CD14-positive monocyte (primary cell): ENCODE results near the gene PWP2. TPM values are rescaled to one million over a fixed set of nuclear protein-coding genes. Genes with fewer than 3 reads are reported as not detected.

Experiments used
- DNase-seq, 3 donors: peaks; one replicate each; pipeline ENCODE4 v3.0.0-alpha.2; 2011 to 2022
- H2AFZ ChIP-seq: 2 replicates; pipeline ENCODE4 v1.6.0; 2012; ENCODE audit warnings: mild to moderate bottlenecking, low read depth, low read length, inconsistent platforms; ENCODE audit not compliant: insufficient read depth, poor library complexity, severe bottlenecking
- H3K27ac ChIP-seq, 2 donors: 1 replicate in 1 of 2; 2 replicates in 1 of 2; pipeline ENCODE4 v1.5.1; 2012 to 2013; ENCODE audit warnings: low read length in 2 of 2, control low read depth in 1 of 2, inconsistent platforms in 1 of 2, low read depth in 1 of 2, mild to moderate bottlenecking in 1 of 2
- H3K27me3 ChIP-seq, 2 donors: one replicate each; pipeline versions ENCODE4 v1.6.0 to v1.6.1; 2011 to 2013; ENCODE audit warnings: low read length in 2 of 2; ENCODE audit not compliant: control insufficient read depth in 2 of 2, insufficient read depth in 2 of 2
- H3K36me3 ChIP-seq, 2 donors: replicated peaks in 1 of 2; 1 replicate in 1 of 2; 2 replicates in 1 of 2; pipeline versions ENCODE4 v1.5.1 to v1.6.1; 2012 to 2013; ENCODE audit warnings: low read length in 2 of 2, control low read depth in 1 of 2, inconsistent platforms in 1 of 2, mild to moderate bottlenecking in 1 of 2; ENCODE audit not compliant: insufficient read depth in 2 of 2, control insufficient read depth in 1 of 2
- H3K4me1 ChIP-seq, 2 donors: 1 replicate in 1 of 2; 2 replicates in 1 of 2; pipeline versions ENCODE4 v1.5.1 to v1.6.1; 2012 to 2013; ENCODE audit warnings: low read length in 2 of 2, control low read depth in 1 of 2, inconsistent platforms in 1 of 2, mild to moderate bottlenecking in 1 of 2, moderate library complexity in 1 of 2; ENCODE audit not compliant: insufficient read depth in 2 of 2, control insufficient read depth in 1 of 2
- H3K4me2 ChIP-seq: replicated peaks from 2 replicates; pipeline ENCODE3; 2012; ENCODE audit warnings: low read length, moderate library complexity, mild to moderate bottlenecking; ENCODE audit not compliant: poor library complexity, severe bottlenecking; ENCODE audit errors: extremely low read depth
- H3K4me3 ChIP-seq, 3 experiments: fragments of 200-600 bp in 1 of 3; sonication (generic) in 1 of 3; replicated peaks in 1 of 3; 1 replicate in 2 of 3; 2 replicates in 1 of 3; pipeline ENCODE4 v1.5.1; 2011 to 2013; ENCODE audit warnings: low read length in 3 of 3, mild to moderate bottlenecking in 3 of 3, control low read depth in 2 of 3, low read depth in 2 of 3, inconsistent platforms in 1 of 3, moderate library complexity in 1 of 3
- H3K79me2 ChIP-seq: 2 replicates; pipeline ENCODE4 v1.6.0; 2012; ENCODE audit warnings: mild to moderate bottlenecking, control low read depth, inconsistent platforms, low read length, moderate library complexity; ENCODE audit not compliant: insufficient read depth
- H3K9ac ChIP-seq: 2 replicates; pipeline ENCODE4 v1.6.0; 2017; ENCODE audit warnings: low read length, mild to moderate bottlenecking; ENCODE audit not compliant: insufficient read depth, poor library complexity, severe bottlenecking
- H3K9me3 ChIP-seq, 2 donors: replicated peaks in 1 of 2; 1 replicate in 1 of 2; 2 replicates in 1 of 2; pipeline versions ENCODE4 v1.5.1 to v1.6.1; 2012 to 2013; ENCODE audit warnings: low read length in 2 of 2, control low read depth in 1 of 2; ENCODE audit not compliant: control insufficient read depth in 1 of 2, insufficient read depth in 1 of 2
- H4K20me1 ChIP-seq: 2 replicates; pipeline ENCODE4 v1.6.0; 2012; ENCODE audit warnings: mild to moderate bottlenecking, low read length, control low read depth, moderate library complexity; ENCODE audit not compliant: insufficient read depth
- H3K27ac Mint-ChIP-seq, 7 donors: one replicate each; pipeline ENCODE4 v1.8.0; 2020; ENCODE audit warnings: mild to moderate bottlenecking in 7 of 7, mixed read lengths in 7 of 7, moderate library complexity in 6 of 7, inconsistent platforms in 2 of 7
- H3K27me3 Mint-ChIP-seq, 3 donors: one replicate each; pipeline ENCODE4 v1.8.0; 2021 to 2022; ENCODE audit warnings: low read depth in 3 of 3, mild to moderate bottlenecking in 3 of 3, mixed read lengths in 3 of 3, moderate library complexity in 3 of 3, inconsistent platforms in 1 of 3
- H3K36me3 Mint-ChIP-seq, 2 donors: one replicate each; pipeline ENCODE4 v1.8.0; 2020; ENCODE audit warnings: mixed read lengths in 2 of 2, inconsistent platforms in 1 of 2, mild to moderate bottlenecking in 1 of 2
- H3K4me1 Mint-ChIP-seq: one replicate; pipeline ENCODE4 v1.8.0; 2020; ENCODE audit warnings: mild to moderate bottlenecking, mixed read lengths
- H3K4me3 Mint-ChIP-seq, 2 donors: one replicate each; pipeline ENCODE4 v1.8.0; 2020; ENCODE audit warnings: mild to moderate bottlenecking in 2 of 2, mixed read lengths in 2 of 2, moderate library complexity in 1 of 2
- H3K9me3 Mint-ChIP-seq, 7 donors: one replicate each; pipeline ENCODE4 v1.8.0; 2020 to 2022; ENCODE audit warnings: mixed read lengths in 7 of 7, mild to moderate bottlenecking in 6 of 7, moderate library complexity in 6 of 7, inconsistent platforms in 2 of 7
- WGBS: methylation state at CpG from one replicate; pipeline ENCODE4 v1.1.5; 2013; ENCODE audit warnings: missing lambda C conversion rate; ENCODE audit not compliant: insufficient coverage; 5-methylcytosine and 5-hydroxymethylcytosine counted together
- intact Hi-C, 2 donors: fragments of 100-400 bp; cut with micrococcal nuclease; formaldehyde crosslinking; loops; one replicate each; pipeline versions ENCODE4 v1.15.0 to v1.15.1; 2023
- polyA plus RNA-seq, 3 donors: library from polyadenylated mRNA; depleted of rRNA in 1 of 3; unstranded in 2 of 3; stranded (reverse) in 1 of 3; fragments of 300-500 nt in 2 of 3; fragments of >200 nt in 1 of 3; fragmentation: Illumina TruSeq in 2 of 3; gene quantifications; 1 replicate in 2 of 3; 2 replicates in 1 of 3; pipeline ENCODE4 v1.2.3, GENCODE V29; 2012 to 2021
- TF ChIP-seq, protein P1 (sequence below): fragments of 200-600 bp; IDR thresholded peaks from one replicate; pipeline ENCODE4 v1.8.0; 2022; ENCODE audit warnings: antibody characterized with exemption, mild to moderate bottlenecking

Gene PWP2
- polyA plus RNA-seq, 3 donors, result 2.1 to 4.4 (median 4.4) TPM

DNA sequence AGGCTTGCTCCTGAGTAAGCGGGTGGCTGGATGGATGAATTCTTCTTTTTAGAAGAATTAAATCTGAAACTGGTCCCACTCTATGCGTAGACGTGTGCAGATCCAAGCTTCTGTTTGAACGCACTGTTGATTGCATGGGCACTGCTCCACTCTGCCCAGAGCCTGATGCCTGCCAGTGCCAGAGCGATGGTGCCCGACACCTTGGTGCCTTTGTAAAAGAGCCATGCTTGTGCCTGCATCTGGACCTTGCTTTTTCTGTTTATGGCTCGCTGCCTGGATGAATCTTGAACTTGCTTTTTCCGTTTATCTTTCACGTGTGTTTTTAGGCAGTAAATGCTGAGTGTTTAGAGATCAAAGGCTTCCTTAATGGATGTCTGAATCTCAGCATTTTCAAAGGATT lies 15.0 kb upstream of the PWP2 start:
- H4K20me1 ChIP-seq, result peaks cover 32% of the 10 kb centered on the region
- H3K4me2 ChIP-seq, result no peak overlapping the region
- H3K27ac ChIP-seq, result no peak overlapping the region
- H3K27me3 Mint-ChIP-seq, result peaks cover 0 to 2% (median 0%) of the 10 kb centered on the region in 3 donors
- DNase-seq, result no peak
- H3K9me3 ChIP-seq, result no peaks in the 10 kb centered on the region
- H3K79me2 ChIP-seq, result no peaks in the 10 kb centered on the region
- intact Hi-C loops, result no loop called here
- peaks cover 62 to 81% of the 10 kb centered on the region in 2 donors for H3K36me3 Mint-ChIP-seq
- H3K27ac Mint-ChIP-seq, result no peak overlapping the region
- no peaks in the 10 kb centered on the region for H3K27me3 ChIP-seq
- H3K4me1 ChIP-seq, result peaks cover 22 to 24% of the 10 kb centered on the region in 2 donors
- H3K9me3 Mint-ChIP-seq, result no peaks in the 10 kb centered on the region
- 97% methylated on average over 7 of the region's 9 CpGs for WGBS
- TF ChIP-seq, protein P1, sequence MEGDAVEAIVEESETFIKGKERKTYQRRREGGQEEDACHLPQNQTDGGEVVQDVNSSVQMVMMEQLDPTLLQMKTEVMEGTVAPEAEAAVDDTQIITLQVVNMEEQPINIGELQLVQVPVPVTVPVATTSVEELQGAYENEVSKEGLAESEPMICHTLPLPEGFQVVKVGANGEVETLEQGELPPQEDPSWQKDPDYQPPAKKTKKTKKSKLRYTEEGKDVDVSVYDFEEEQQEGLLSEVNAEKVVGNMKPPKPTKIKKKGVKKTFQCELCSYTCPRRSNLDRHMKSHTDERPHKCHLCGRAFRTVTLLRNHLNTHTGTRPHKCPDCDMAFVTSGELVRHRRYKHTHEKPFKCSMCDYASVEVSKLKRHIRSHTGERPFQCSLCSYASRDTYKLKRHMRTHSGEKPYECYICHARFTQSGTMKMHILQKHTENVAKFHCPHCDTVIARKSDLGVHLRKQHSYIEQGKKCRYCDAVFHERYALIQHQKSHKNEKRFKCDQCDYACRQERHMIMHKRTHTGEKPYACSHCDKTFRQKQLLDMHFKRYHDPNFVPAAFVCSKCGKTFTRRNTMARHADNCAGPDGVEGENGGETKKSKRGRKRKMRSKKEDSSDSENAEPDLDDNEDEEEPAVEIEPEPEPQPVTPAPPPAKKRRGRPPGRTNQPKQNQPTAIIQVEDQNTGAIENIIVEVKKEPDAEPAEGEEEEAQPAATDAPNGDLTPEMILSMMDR, result no peak
- no peak overlapping the region for H2AFZ ChIP-seq
- no peak overlapping the region for H3K4me3 ChIP-seq
- no peak overlapping the region for H3K9ac ChIP-seq
- peaks cover 59 to 72% of the 10 kb centered on the region in 2 donors for H3K36me3 ChIP-seq
- H3K4me1 Mint-ChIP-seq, result peaks cover 24% of the 10 kb centered on the region
- H3K4me3 Mint-ChIP-seq, result no peak overlapping the region

DNA sequence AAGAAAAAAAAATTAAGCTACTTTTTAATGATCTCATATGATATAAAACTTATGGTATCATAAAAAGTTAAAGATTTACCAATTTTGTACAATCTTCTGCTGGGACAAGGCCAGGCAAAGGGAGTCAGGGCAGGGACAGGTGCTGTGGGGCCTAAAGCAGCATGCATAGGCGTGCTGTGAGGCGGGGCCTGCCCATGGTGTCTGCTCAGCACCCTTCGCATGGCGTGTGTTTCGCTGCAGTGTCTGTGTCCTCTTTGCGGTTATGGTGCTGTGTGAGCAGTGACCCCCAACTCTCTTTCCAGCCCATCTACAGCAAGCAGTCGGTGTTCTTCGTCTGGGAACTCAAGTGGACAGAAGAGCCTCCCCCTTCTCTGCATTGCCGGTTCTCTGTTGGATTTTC lies 13.4 kb upstream of the PWP2 start:
- H3K27me3 ChIP-seq, result no peaks in the 10 kb centered on the region
- no peak overlapping the region for H3K4me3 Mint-ChIP-seq
- no peak overlapping the region for H3K4me3 ChIP-seq
- H3K4me1 Mint-ChIP-seq, result peaks cover 10% of the 10 kb centered on the region
- H3K9me3 ChIP-seq, result no peaks in the 10 kb centered on the region
- no peaks in the 10 kb centered on the region for H3K79me2 ChIP-seq
- WGBS, result 95% methylated on average over 8 of the region's 9 CpGs
- H3K27me3 Mint-ChIP-seq, result peaks cover 0 to 2% (median 0%) of the 10 kb centered on the region in 3 donors
- no peak for DNase-seq
- H3K36me3 Mint-ChIP-seq, result peaks cover 49 to 65% of the 10 kb centered on the region in 2 donors
- H3K4me2 ChIP-seq, result no peak overlapping the region
- TF ChIP-seq, protein P1, result no peak
- H2AFZ ChIP-seq, result no peak overlapping the region
- peaks cover 51 to 61% of the 10 kb centered on the region in 2 donors for H3K36me3 ChIP-seq
- no peak overlapping the region for H3K9ac ChIP-seq
- H3K4me1 ChIP-seq, result peaks cover 10 to 11% of the 10 kb centered on the region in 2 donors
- H4K20me1 ChIP-seq, result peaks cover 16% of the 10 kb centered on the region
- no peak overlapping the region for H3K27ac Mint-ChIP-seq
- H3K27ac ChIP-seq, result no peak overlapping the region
- intact Hi-C loops, result no loop called here
- no peaks in the 10 kb centered on the region for H3K9me3 Mint-ChIP-seq
